Retina (tissue), 1 donor: ENCODE results near the gene GPC5.
"Not testable (repeated sequence)": the region's sequence is repeated elsewhere in the genome, so short reads cannot be mapped to it uniquely, and the experiment has no call there.

ENCODE experiments used
- DNase-seq: peaks from one replicate; pipeline ENCODE4 v3.0.0-alpha.2; 2016

Gene GPC5

GRCh38 chr13:92721620-92722019 is 1323.2 kb downstream of the GPC5 start:
- no peak for DNase-seq

GRCh38 chr13:92727118-92727517 is 1328.7 kb downstream of the GPC5 start:
- DNase-seq: no peak

- no peak for DNase-seq
Measured at GRCh38 chr13:92734068-92734467, 1335.6 kb downstream of the GPC5 start.

GRCh38 chr13:92734545-92734944 is 1336.1 kb downstream of the GPC5 start:
- DNase-seq: no peak

- DNase-seq: no peak
Measured at GRCh38 chr13:92735909-92736308, 1337.5 kb downstream of the GPC5 start.

- no peak for DNase-seq
Measured at GRCh38 chr13:92739306-92739818, 1340.9 kb downstream of the GPC5 start.

- DNase-seq: no peak
Measured at GRCh38 chr13:92743992-92744391, 1345.6 kb downstream of the GPC5 start.

GRCh38 chr13:92745258-92745657 is 1346.8 kb downstream of the GPC5 start:
- DNase-seq: no peak

- not testable (repeated sequence) for DNase-seq
Measured at GRCh38 chr13:92752705-92753104, 1354.3 kb downstream of the GPC5 start.

GRCh38 chr13:92761710-92762109 is 1363.3 kb downstream of the GPC5 start:
- no peak for DNase-seq

- DNase-seq: no peak
Measured at GRCh38 chr13:92767468-92767867, 1369.0 kb downstream of the GPC5 start.

- no peak for DNase-seq
Measured at GRCh38 chr13:92768602-92769001, 1370.2 kb downstream of the GPC5 start.

GRCh38 chr13:92769046-92769445 is 1370.6 kb downstream of the GPC5 start:
- DNase-seq: no peak

- no peak for DNase-seq
Measured at GRCh38 chr13:92775658-92776057, 1377.2 kb downstream of the GPC5 start.

- no peak for DNase-seq
Measured at GRCh38 chr13:92781965-92782690, 1383.7 kb downstream of the GPC5 start.

GRCh38 chr13:92802776-92803175 is 1404.4 kb downstream of the GPC5 start:
- DNase-seq: no peak

GRCh38 chr13:92804346-92804745 is 1405.9 kb downstream of the GPC5 start:
- no peak for DNase-seq

- no peak for DNase-seq
Measured at GRCh38 chr13:92804926-92805325, 1406.5 kb downstream of the GPC5 start.

- DNase-seq: no peak
Measured at GRCh38 chr13:92805766-92806165, 1407.3 kb downstream of the GPC5 start.

- no peak for DNase-seq
Measured at GRCh38 chr13:92806215-92806614, 1407.8 kb downstream of the GPC5 start.

GRCh38 chr13:92807353-92807752 is 1408.9 kb downstream of the GPC5 start:
- no peak for DNase-seq

GRCh38 chr13:92807966-92808365 is 1409.5 kb downstream of the GPC5 start:
- no peak for DNase-seq

GRCh38 chr13:92821324-92821723 is 1422.9 kb downstream of the GPC5 start:
- DNase-seq: no peak

GRCh38 chr13:92823059-92823458 is 1424.6 kb downstream of the GPC5 start:
- DNase-seq: no peak
